GM19193 (cell line): ENCODE measurements around the gene CLDN10.

Experiments
- POLR2A ChIP-seq: IDR thresholded peaks from 4 replicates; pipeline ENCODE4 v1.6.1; 2011; ENCODE audit not compliant: insufficient read depth, insufficient read length; ENCODE audit errors: extremely low read depth

The CLDN10 gene

GRCh38 chr13:95564091-95564490 is 11.6 kb downstream of the CLDN10 start:
- TF ChIP-seq POLR2A = no peak

- no peak for TF ChIP-seq POLR2A
Observed at GRCh38 chr13:95564733-95565291, 12.3 kb downstream of the CLDN10 start.

- TF ChIP-seq POLR2A = no peak
Observed at GRCh38 chr13:95568131-95568530, 15.6 kb downstream of the CLDN10 start.

- TF ChIP-seq POLR2A = no peak
Observed at GRCh38 chr13:95570016-95570415, 17.5 kb downstream of the CLDN10 start.

- no peak for TF ChIP-seq POLR2A
Observed at GRCh38 chr13:95571941-95572340, 19.4 kb downstream of the CLDN10 start.

GRCh38 chr13:95573221-95573620 is 20.7 kb downstream of the CLDN10 start:
- TF ChIP-seq POLR2A = no peak

GRCh38 chr13:95579303-95579702 is 26.8 kb downstream of the CLDN10 start:
- TF ChIP-seq POLR2A = no peak

- TF ChIP-seq POLR2A = no peak
Observed at GRCh38 chr13:95585867-95586266, 33.3 kb downstream of the CLDN10 start.

GRCh38 chr13:95588134-95588533 is 35.6 kb downstream of the CLDN10 start:
- no peak for TF ChIP-seq POLR2A

GRCh38 chr13:95588721-95589120 is 36.2 kb downstream of the CLDN10 start:
- TF ChIP-seq POLR2A = no peak

GRCh38 chr13:95593462-95593861 is 40.9 kb downstream of the CLDN10 start:
- TF ChIP-seq POLR2A = no peak

- TF ChIP-seq POLR2A = no peak
Observed at GRCh38 chr13:95596701-95597100, 44.2 kb downstream of the CLDN10 start.

GRCh38 chr13:95601216-95601615 is 48.7 kb downstream of the CLDN10 start:
- no peak for TF ChIP-seq POLR2A

GRCh38 chr13:95601906-95602305 is 49.4 kb downstream of the CLDN10 start:
- no peak for TF ChIP-seq POLR2A

- no peak for TF ChIP-seq POLR2A
Observed at GRCh38 chr13:95603887-95604555, 51.5 kb downstream of the CLDN10 start.

GRCh38 chr13:95604556-95604915 is 52.0 kb downstream of the CLDN10 start:
- TF ChIP-seq POLR2A = no peak
